Central memory CD8-positive, alpha-beta T cell (primary cell): ENCODE data around the gene DNAJC11.
"Not testable (repeated sequence)": the region's sequence is repeated elsewhere in the genome, so short reads cannot be mapped to it uniquely, and the experiment has no call there.

Source experiments
- ATAC-seq: fragments of 150-1000 bp; cut with Tn5 transposase; replicated peaks from 2 replicates; pipeline ENCODE4 v1.10.0; 2022; ENCODE audit warnings: mild to moderate bottlenecking, moderate FRiP score, moderate number of reproducible peaks; ENCODE audit not compliant: poor library complexity, severe bottlenecking; ENCODE audit errors: extremely low read depth
- DNase-seq, 2 donors: peaks; one replicate each; pipeline ENCODE4 v3.0.0; 2021; ENCODE audit warnings: low spot score in 2 of 2
- H3K27ac Mint-ChIP-seq: one replicate; pipeline ENCODE4 v1.8.0; 2022; ENCODE audit warnings: low read depth, mild to moderate bottlenecking, moderate library complexity, mixed read lengths
- H3K27me3 Mint-ChIP-seq: one replicate; pipeline ENCODE4 v1.8.0; 2022; ENCODE audit warnings: mixed read lengths
- H3K36me3 Mint-ChIP-seq: one replicate; pipeline ENCODE4 v1.8.0; 2022; ENCODE audit warnings: mild to moderate bottlenecking, moderate library complexity, mixed read lengths; ENCODE audit not compliant: insufficient read depth
- H3K4me1 Mint-ChIP-seq: one replicate; pipeline ENCODE4 v1.8.0; 2022; ENCODE audit warnings: mixed read lengths
- H3K4me3 Mint-ChIP-seq: one replicate; pipeline ENCODE4 v1.8.0; 2022; ENCODE audit warnings: mild to moderate bottlenecking, moderate library complexity, mixed read lengths
- H3K9me3 Mint-ChIP-seq: one replicate; pipeline ENCODE4 v1.8.0; 2022; ENCODE audit warnings: mixed read lengths

The DNAJC11 gene

GRCh38 chr1:6726253-6726652 is 24.6 kb upstream of the DNAJC11 start:
- ATAC-seq: no peak
- Mint-ChIP-seq H3K4me3 (no peak overlapping the region), H3K36me3 (peaks cover 2% of the 10 kb centered on the region), H3K4me1 (no peaks in the 10 kb centered on the region), H3K9me3 (no peaks in the 10 kb centered on the region), H3K27me3 (peaks cover 40% of the 10 kb centered on the region), H3K27ac (no peak overlapping the region)
- DNase-seq: no peak

DNA sequence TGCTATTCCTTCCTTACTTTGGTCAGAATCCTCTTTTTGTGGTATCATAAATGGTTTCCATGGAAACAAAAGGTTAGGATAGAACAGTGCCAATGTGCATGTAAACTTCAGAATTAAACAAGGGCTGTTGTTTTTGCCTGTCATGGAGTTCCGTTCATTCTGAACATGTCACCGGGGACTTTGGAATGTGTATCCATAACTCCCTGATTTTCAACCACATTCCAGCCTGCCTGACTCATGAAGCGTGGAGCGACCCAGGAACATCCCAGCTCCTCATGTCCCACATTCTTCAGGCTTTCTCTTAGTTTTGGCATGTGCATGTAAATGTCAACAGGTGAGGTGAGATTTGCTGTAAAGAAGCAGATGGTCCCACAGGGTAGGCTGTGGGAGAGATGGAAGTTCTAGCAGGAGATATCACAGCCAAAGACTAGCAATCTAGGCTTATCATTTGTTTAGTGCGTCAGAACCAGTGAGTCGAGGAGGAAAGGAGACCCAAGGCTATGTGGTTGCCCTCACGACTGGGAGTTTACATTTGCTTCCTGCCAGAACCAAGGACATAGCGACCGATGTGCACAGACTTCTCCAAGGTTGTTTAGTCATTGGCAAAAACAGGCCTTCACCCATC is 23.0 kb upstream of the DNAJC11 start:
- H3K27me3 Mint-ChIP-seq: peaks cover 26% of the 10 kb centered on the region
- ATAC-seq (no peak), DNase-seq (no peak)
- no peak overlapping the region for H3K4me3 Mint-ChIP-seq
- H3K4me1 Mint-ChIP-seq: no peaks in the 10 kb centered on the region
- no peaks in the 10 kb centered on the region for H3K9me3 Mint-ChIP-seq
- H3K27ac Mint-ChIP-seq: no peak overlapping the region
- peaks cover 5% of the 10 kb centered on the region for H3K36me3 Mint-ChIP-seq

DNA sequence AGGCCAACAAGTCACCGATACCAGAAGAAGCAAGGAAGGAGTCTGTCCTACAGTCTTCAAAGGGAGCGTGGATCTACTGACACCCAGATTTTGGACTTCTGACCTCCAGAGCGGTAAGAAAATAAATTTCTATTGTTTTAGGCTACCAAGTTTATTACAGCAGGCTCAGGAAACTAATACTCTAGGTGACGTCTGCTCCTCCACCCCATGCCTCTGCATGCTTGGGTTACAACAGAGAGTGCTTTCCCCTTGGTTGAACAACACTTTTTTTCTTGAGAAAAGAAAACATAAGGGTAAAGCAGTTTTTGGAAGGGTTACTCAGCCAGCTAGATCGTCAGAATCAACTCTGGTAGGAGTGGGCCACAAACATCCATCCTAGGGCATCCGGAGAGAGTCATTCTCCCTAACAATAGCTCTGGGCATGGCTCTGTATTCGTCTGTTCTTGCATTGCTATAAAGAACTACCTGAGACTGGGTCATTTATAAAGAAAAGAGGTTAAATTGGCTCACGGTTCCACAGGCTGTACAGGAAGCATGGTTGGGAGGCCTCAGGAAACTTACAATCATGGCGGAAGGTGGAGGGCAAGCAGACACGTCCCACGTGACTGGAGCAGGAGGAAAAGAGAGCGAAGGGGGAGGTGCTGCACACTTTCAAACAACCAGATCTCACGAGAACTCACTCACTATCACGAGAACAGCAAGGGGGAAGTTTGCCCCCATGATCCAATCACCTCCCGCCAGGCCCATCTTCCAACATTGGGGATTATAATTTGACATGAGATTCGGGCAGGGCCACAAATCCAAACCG is 22.2 kb upstream of the DNAJC11 start:
- H3K9me3 Mint-ChIP-seq: no peaks in the 10 kb centered on the region
- DNase-seq (no peak), ATAC-seq (no peak)
- no peaks in the 10 kb centered on the region for H3K4me1 Mint-ChIP-seq
- no peak overlapping the region for H3K27ac Mint-ChIP-seq
- peaks cover 26% of the 10 kb centered on the region for H3K27me3 Mint-ChIP-seq
- H3K4me3 Mint-ChIP-seq: no peak overlapping the region
- H3K36me3 Mint-ChIP-seq: peaks cover 5% of the 10 kb centered on the region

- H3K36me3 Mint-ChIP-seq: no peaks in the 10 kb centered on the region
- peaks cover 6% of the 10 kb centered on the region for H3K9me3 Mint-ChIP-seq
- DNase-seq: no peak
- H3K27me3 Mint-ChIP-seq: peaks cover 49% of the 10 kb centered on the region
- H3K4me3 Mint-ChIP-seq: no peak overlapping the region
- no peak for ATAC-seq
- no peak overlapping the region for H3K27ac Mint-ChIP-seq
- H3K4me1 Mint-ChIP-seq: no peaks in the 10 kb centered on the region
Observed at GRCh38 chr1:6711174-6711573, 9.6 kb upstream of the DNAJC11 start.

GRCh38 chr1:6704746-6705145 is 3.1 kb upstream of the DNAJC11 start:
- H3K4me1 Mint-ChIP-seq: peaks cover 14% of the 10 kb centered on the region
- DNase-seq: no peak
- H3K36me3 Mint-ChIP-seq: peaks cover 8% of the 10 kb centered on the region
- no peak overlapping the region for H3K4me3 Mint-ChIP-seq
- no peaks in the 10 kb centered on the region for H3K9me3 Mint-ChIP-seq
- H3K27me3 Mint-ChIP-seq: peaks cover 30% of the 10 kb centered on the region
- no peak for ATAC-seq
- no peak overlapping the region for H3K27ac Mint-ChIP-seq

DNA sequence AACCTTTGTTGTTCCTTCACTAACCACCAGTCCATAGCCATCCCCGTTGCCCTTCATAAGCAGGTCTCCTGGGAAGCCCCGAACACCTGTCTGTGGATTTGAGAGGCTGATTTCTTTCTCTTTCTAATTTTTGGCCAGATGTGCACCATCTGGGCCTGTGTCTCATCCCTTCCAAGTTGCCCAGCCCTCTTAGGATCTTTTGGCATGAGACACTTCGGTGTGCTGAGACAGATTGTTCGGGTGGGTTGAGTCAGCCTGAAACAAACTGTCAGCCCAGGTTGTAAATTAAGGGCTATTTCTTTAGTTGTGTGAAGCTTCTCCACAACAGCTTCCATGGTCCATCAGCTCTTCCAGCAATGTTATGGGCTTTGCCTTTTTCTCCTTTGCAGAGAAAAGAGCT is 1.4 kb upstream of the DNAJC11 start:
- Mint-ChIP-seq H3K36me3 (peaks cover 10% of the 10 kb centered on the region), H3K4me1 (peaks cover 14% of the 10 kb centered on the region), H3K27ac (peak overlapping the region; percentile 45), H3K9me3 (no peaks in the 10 kb centered on the region), H3K27me3 (peaks cover 12% of the 10 kb centered on the region), H3K4me3 (peak overlapping the region; percentile 86)
- no peak for DNase-seq
- no peak for ATAC-seq

- Mint-ChIP-seq H3K27me3 (no peaks in the 10 kb centered on the region), H3K4me3 (peak overlapping the region; percentile 86), H3K36me3 (peaks cover 10% of the 10 kb centered on the region), H3K27ac (peak overlapping the region; percentile 91), H3K9me3 (no peaks in the 10 kb centered on the region), H3K4me1 (peaks cover 14% of the 10 kb centered on the region)
- ATAC-seq (no peak), DNase-seq (no peak)
Observed at GRCh38 chr1:6700853-6701436, 671 bp downstream of the DNAJC11 start.

- not testable (repeated sequence) for H3K27ac Mint-ChIP-seq, H3K9me3 Mint-ChIP-seq, ATAC-seq, DNase-seq, H3K27me3 Mint-ChIP-seq, H3K36me3 Mint-ChIP-seq
- peaks cover 14% of the 10 kb centered on the region for H3K4me1 Mint-ChIP-seq
- H3K4me3 Mint-ChIP-seq: peak overlapping the region; percentile 86
Observed at GRCh38 chr1:6699915-6700314, 1.7 kb downstream of the DNAJC11 start.

DNA sequence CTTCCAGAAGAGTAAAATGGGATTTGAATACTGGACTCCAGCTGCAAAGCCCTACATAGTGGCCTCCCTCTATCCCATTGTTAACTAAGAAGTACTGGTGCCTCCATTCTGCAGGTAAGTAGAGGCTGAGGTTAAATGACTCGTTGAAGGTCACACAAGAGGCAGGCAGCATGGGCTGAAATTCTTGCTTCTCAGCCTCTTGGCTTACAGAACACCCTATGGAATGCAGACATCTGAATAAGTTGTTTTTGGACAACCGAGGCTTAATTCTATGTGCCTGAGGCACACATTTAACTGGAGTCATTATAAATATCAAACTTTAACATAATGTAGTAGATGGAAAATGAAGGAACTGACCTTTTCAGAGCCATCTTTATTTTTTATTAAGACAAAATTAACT is 5.7 kb downstream of the DNAJC11 start:
- Mint-ChIP-seq H3K27ac (no peak overlapping the region), H3K36me3 (peaks cover 6% of the 10 kb centered on the region), H3K9me3 (no peaks in the 10 kb centered on the region), H3K4me3 (no peak overlapping the region), H3K4me1 (peaks cover 17% of the 10 kb centered on the region), H3K27me3 (no peaks in the 10 kb centered on the region)
- no peak for DNase-seq
- ATAC-seq: no peak

DNA sequence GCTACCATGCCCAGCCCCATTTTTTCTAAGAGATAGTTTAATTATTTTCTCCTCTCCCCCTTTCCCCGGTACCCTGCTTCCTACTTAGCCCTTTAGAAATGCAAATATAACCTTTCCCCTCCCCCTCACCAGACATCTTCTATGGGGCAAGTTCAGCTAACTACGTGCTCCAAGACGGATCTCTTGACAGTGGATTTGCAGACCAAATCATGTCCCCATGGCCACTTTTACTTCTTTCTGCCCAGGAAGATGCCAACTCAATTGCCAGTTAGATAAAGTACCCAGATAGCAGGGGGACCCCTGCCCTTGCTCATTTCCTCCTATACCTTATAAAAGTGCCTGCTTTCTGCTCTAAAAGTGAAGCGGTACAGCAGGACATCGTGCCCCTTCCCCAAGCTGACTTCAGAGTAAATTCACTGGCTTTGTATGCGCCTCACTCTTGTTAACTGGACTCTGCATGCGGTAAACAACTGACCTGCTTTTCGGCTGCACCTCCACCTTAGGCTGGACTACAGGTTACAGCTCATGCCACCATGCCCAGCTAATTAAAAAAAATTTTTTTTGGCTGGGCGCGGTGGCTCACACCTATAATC is 7.4 kb downstream of the DNAJC11 start:
- no peaks in the 10 kb centered on the region for H3K27me3 Mint-ChIP-seq
- H3K27ac Mint-ChIP-seq: no peak overlapping the region
- ATAC-seq (no peak), DNase-seq (no peak)
- H3K36me3 Mint-ChIP-seq: peaks cover 6% of the 10 kb centered on the region
- no peak overlapping the region for H3K4me3 Mint-ChIP-seq
- H3K4me1 Mint-ChIP-seq: peaks cover 12% of the 10 kb centered on the region
- H3K9me3 Mint-ChIP-seq: no peaks in the 10 kb centered on the region

DNA sequence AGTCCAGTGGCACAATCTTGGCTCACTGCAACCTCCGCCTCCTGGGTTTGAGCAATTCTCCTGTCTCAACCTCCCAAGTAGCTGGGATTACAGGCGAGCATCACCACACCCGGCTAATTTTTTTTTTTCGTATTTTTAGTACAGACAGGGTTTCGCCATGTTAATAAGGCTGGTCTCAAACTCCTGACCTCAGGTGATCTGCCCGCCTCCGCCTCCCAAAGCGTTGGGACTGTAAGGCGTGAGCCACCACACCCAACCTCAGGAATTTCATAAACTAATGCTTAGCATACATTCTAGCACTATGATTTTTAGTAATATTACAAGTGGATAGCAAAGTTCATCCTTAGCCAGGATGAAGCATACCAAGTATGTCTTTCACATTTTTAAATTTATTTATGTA is 8.7 kb downstream of the DNAJC11 start:
- H3K27me3 Mint-ChIP-seq: no peaks in the 10 kb centered on the region
- H3K36me3 Mint-ChIP-seq: peaks cover 8% of the 10 kb centered on the region
- no peak overlapping the region for H3K4me3 Mint-ChIP-seq
- no peak for ATAC-seq
- peaks cover 23% of the 10 kb centered on the region for H3K4me1 Mint-ChIP-seq
- H3K27ac Mint-ChIP-seq: no peak overlapping the region
- DNase-seq: no peak
- no peaks in the 10 kb centered on the region for H3K9me3 Mint-ChIP-seq

- DNase-seq (no peak), ATAC-seq (no peak)
- no peak overlapping the region for H3K27ac Mint-ChIP-seq
- H3K4me3 Mint-ChIP-seq: no peak overlapping the region
- no peaks in the 10 kb centered on the region for H3K27me3 Mint-ChIP-seq
- peaks cover 28% of the 10 kb centered on the region for H3K4me1 Mint-ChIP-seq
- peaks cover 8% of the 10 kb centered on the region for H3K36me3 Mint-ChIP-seq
- H3K9me3 Mint-ChIP-seq: no peaks in the 10 kb centered on the region
Observed at GRCh38 chr1:6691507-6691906, 10.1 kb downstream of the DNAJC11 start.

GRCh38 chr1:6690186-6690585 is 11.4 kb downstream of the DNAJC11 start:
- Mint-ChIP-seq H3K27me3 (no peaks in the 10 kb centered on the region), H3K27ac (no peak overlapping the region), H3K36me3 (peaks cover 8% of the 10 kb centered on the region), H3K4me3 (no peak overlapping the region), H3K9me3 (no peaks in the 10 kb centered on the region), H3K4me1 (peaks cover 28% of the 10 kb centered on the region)
- ATAC-seq (no peak), DNase-seq (no peak)
